ENCODE results near the gene ZDHHC14. TPM values are rescaled to one million over a fixed set of nuclear protein-coding genes. Genes with fewer than 3 reads are reported as not detected.

The ZDHHC14 gene
- total and polyA plus RNA-seq, 2 of the 8 experiments (the other 6 are each of a cell fraction or from before 2014, with no cell fraction given) = 2.9 to 5.3 TPM

- Histone ChIP-seq H2AFZ (ENCODE audit: low read length) (no peak overlapping the region), H2BK5ac (ENCODE audit: low read depth, low read length) (no peak overlapping the region), H2BK120ac (replicated peaks; ENCODE audit: low read depth, low read length) (peak overlapping the region; percentile 82), H3K79me1 (ENCODE audit: low read depth, low read length) (no peaks in the 10 kb centered on the region), H2BK15ac (ENCODE audit: low read length) (no peak overlapping the region), H3K14ac (ENCODE audit: insufficient read length) (no peak overlapping the region), H3K56ac (replicated peaks; ENCODE audit: insufficient read length, low read depth, low read length) (no peak overlapping the region), H3K9ac (replicated peaks in 1 of 4; ENCODE audit: extremely low read depth in 1 of 4, low read depth in 3 of 4, low read length in 3 of 4) (no peak overlapping the region), H4K20me1 (replicated peaks in 1 of 2; ENCODE audit: control insufficient read depth in 1 of 2, insufficient read depth in 2 of 2, low read length in 2 of 2) (no peaks in the 10 kb centered on the region), H4K91ac (replicated peaks; ENCODE audit: insufficient read length, low read length) (no peak overlapping the region), H3K4me2 (ENCODE audit: insufficient read depth in 1 of 2, low read depth in 2 of 2, low read length in 2 of 2) (no peak overlapping the region), H2AK5ac (ENCODE audit: low read depth, low read length) (no peak overlapping the region), H2BK12ac (ENCODE audit: low read depth, low read length) (no peak overlapping the region), H3K9me3 (ENCODE audit: insufficient read depth in 2 of 2, low read depth in 1 of 2, low read length in 1 of 2) (no peaks in the 10 kb centered on the region), H4K5ac (ENCODE audit: insufficient read length, low read depth, low read length) (no peak overlapping the region), H3K27ac (ENCODE audit: low read depth, low read length) (no peak overlapping the region; the same call in 1 of the 2 replicates), H3K27me3 (replicated peaks in 1 of 4; ENCODE audit: control insufficient read depth in 3 of 4, extremely low read depth in 1 of 4, insufficient read depth in 3 of 4, low read length in 3 of 4) (no peaks in the 10 kb centered on the region), H2BK20ac (ENCODE audit: low read length) (no peak overlapping the region; the same call in 1 of the 2 replicates), H3K79me2 (ENCODE audit: control insufficient read depth in 1 of 2, insufficient read depth in 2 of 2, low read length in 2 of 2) (no peaks in the 10 kb centered on the region), H4K8ac (ENCODE audit: extremely low read depth, insufficient read depth, low read length) (no peak overlapping the region), H3K18ac (ENCODE audit: extremely low read depth, low read length) (no peak overlapping the region), H3K23ac (ENCODE audit: insufficient read length) (no peak overlapping the region), H3K4ac (replicated peaks; ENCODE audit: insufficient read length, low read depth, low read length) (no peak overlapping the region), H3K4me3 (ENCODE audit: extremely low read depth in 1 of 4, insufficient read depth in 2 of 4, low read depth in 3 of 4, low read length in 4 of 4) (no peak overlapping the region), H3K36me3 (ENCODE audit: control insufficient read depth in 2 of 4, insufficient read depth in 4 of 4, low read length in 3 of 4) (no peaks in the 10 kb centered on the region), H3K23me2 (ENCODE audit: low read depth, low read length) (no peaks in the 10 kb centered on the region), H3K4me1 (replicated peaks in 1 of 4; ENCODE audit: control insufficient read depth in 3 of 4, insufficient read depth in 4 of 4, low read length in 3 of 4) (peaks cover 0 to 16% (median 13%) of the 10 kb centered on the region in 4 experiments; a peak in 6 of 7 replicates)
- no peak for DNase-seq (ENCODE audit: low read depth in 1 of 2, low spot score in 2 of 2)
- POLR2A ChIA-PET (ENCODE audit: partially characterized antibody) = no interaction called here
- 87% methylated on average over 13 of the region's 13 CpGs; no CpG with 5 or more reads in 1 of the 2 experiments for WGBS, 2 experiments (ENCODE audit: extremely low coverage in 1 of 2, insufficient coverage in 1 of 2, insufficient read length in 1 of 2, insufficient replicate concordance in 2 of 2, low coverage in 1 of 2, low lambda C conversion rate in 2 of 2, missing lambda C conversion rate in 1 of 2)
- FAIRE-seq = no peak
- CTCF ChIA-PET (ENCODE audit: partially characterized antibody) = interaction anchor here (0.7 to 0.9 kb wide), 3 partner anchors 8 to 178 kb away, joined by 3 to 5 read pairs (median 4); no protein-coding TSS in a partner anchor
- no peak for TF ChIP-seq TCF12 (IDR thresholded peaks at IDR 0.05; ENCODE audit: low read depth, low read length)
- no peak for TF ChIP-seq CHD1 (IDR thresholded peaks at IDR 0.05; ENCODE audit: low read depth, low read length)
- no peak for TF ChIP-seq FOSL1 (IDR thresholded peaks at IDR 0.05; ENCODE audit: insufficient read depth, low read depth, low read length)
- TF ChIP-seq CBX8 (IDR thresholded peaks at IDR 0.05; ENCODE audit: borderline replicate concordance, low read depth, low read length) = no peak
- no peak for TF ChIP-seq TEAD4 (IDR thresholded peaks at IDR 0.05; ENCODE audit: low read depth, low read length)
- no peak for TF ChIP-seq RNF2 (IDR thresholded peaks at IDR 0.05; ENCODE audit: borderline replicate concordance, low read depth, low read length, missing control alignments, poor library complexity, severe bottlenecking)
- TF ChIP-seq RXRA (IDR thresholded peaks at IDR 0.05; ENCODE audit: insufficient read depth, low read depth, low read length) = no peak
- no peak for TF ChIP-seq GTF2F1 (IDR thresholded peaks at IDR 0.05; ENCODE audit: borderline replicate concordance, low read depth, low read length)
- no peak for TF ChIP-seq NRF1 (IDR thresholded peaks at IDR 0.05; ENCODE audit: low read depth, low read length)
- TF ChIP-seq SAP30 (IDR thresholded peaks at IDR 0.05; ENCODE audit: insufficient read depth, insufficient replicate concordance, low read length) = no peak
- no peak for TF ChIP-seq GABPA (IDR thresholded peaks at IDR 0.05; ENCODE audit: borderline replicate concordance, insufficient read depth, low read length)
- TF ChIP-seq BRCA1 (IDR thresholded peaks at IDR 0.05; ENCODE audit: low read depth, low read length) = no peak
These were observed 222.4 kb downstream of the ZDHHC14 start for GRCh38 chr6:157603314-157603940.
